CD4-positive, alpha-beta T cell treated with Interleukin-2 at 100 ng/mL for 4 hours (primary cell): ENCODE results near the gene CLDN9.

Source experiments
- DNase-seq: peaks from one replicate; pipeline ENCODE4 v3.0.0-alpha.2; 2020; ENCODE audit warnings: low spot score

The CLDN9 gene

GRCh38 chr16:3056336-3057180, 43.8 kb downstream of the CLDN9 start:
- DNase-seq = no peak

DNA sequence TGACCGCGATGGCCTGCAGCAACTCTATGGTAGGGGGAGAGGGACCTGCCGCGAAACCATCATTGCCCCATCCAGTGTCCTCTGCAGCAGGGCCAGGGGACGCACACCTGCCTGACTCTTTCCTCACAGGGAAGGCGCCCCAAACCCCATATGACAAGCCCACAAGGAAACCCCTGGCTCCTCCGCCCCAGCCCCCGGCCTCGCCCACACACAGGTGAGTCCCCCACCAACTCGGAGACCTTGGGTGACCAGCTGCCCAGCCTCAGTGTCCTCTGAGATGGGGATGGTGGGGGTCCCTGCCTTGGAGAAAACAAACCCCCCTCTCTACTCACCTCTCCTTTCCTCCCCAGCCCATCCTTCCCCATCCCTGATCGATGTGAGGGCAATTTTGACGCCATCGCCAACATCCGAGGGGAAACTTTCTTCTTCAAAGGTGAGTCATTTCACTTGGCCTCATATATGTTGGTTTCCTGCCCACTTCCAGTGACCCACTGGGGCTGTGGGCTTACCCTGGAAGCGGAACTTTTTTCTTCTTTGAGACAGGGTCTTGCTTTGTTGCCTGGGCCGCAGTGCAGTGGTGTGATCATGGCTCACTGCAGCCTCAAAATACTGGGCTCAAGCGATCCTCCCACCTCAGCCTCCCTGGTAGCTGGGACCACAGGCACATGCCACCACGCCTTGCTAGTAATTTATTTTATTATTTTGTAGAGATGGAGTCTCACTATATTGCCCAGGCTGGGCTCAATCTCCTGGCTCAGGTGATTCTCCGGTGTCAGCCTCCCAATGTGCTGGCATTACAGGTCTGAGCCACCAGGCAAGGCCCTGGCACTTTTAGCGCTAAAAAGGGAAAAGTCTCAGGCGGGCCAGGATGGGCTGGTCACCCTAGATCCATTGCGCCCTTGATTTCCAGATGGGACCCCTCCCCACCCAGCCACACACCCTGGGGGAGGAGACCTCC, 44.7 kb downstream of the CLDN9 start:
- no peak for DNase-seq

DNA sequence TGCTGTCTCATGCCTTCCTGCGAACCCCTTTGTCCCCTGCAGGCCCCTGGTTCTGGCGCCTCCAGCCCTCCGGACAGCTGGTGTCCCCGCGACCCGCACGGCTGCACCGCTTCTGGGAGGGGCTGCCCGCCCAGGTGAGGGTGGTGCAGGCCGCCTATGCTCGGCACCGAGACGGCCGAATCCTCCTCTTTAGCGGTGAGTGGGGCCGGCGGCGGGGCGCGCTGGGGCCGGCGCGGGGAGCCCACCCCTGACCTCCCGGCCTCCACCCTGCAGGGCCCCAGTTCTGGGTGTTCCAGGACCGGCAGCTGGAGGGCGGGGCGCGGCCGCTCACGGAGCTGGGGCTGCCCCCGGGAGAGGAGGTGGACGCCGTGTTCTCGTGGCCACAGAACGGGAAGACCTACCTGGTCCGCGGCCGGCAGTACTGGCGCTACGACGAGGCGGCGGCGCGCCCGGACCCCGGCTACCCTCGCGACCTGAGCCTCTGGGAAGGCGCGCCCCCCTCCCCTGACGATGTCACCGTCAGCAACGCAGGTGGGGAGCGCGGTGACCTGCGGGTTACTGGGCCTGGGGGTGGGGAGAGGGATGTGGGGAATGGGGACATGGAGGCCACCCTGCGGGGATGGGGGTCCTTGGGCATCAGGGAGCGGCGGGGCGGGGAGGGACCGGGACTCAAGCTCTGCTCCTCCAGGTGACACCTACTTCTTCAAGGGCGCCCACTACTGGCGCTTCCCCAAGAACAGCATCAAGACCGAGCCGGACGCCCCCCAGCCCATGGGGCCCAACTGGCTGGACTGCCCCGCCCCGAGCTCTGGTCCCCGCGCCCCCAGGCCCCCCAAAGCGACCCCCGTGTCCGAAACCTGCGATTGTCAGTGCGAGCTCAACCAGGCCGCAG, 45.7 kb downstream of the CLDN9 start:
- DNase-seq = peak; percentile 49

DNA sequence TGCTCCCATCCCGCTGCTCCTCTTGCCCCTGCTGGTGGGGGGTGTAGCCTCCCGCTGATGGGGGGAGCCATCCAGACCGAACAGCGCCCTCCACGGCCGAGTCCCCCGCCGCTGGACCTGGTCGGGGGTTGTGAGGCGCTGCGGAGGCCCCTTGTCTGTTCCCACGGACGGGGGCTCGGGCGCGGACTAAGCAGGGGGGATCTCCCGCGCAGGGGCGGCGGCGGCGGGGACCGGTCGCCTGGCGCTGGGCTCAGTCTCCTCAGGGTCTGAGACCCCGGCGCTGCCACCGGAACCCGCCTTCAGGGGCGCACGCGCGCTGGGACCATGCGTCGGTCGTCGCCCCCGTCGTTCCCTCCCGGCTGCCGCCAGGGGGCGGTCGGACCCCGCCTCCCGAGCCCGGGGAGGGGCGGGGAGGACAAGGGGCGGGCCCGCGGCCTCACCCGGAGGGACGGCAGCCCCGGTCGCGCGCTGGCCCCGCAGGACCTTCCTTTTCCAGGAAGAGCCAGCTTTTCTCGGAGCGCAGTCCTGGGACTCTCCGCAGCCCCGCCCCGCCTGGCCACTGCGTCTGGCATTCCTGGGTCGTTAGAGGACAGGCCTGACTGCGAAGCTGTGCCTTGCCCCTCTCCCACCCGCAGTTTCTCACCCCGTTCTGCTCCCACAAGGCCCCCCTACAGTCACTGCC, 46.5 kb downstream of the CLDN9 start:
- DNase-seq = peak; percentile 88

- no peak for DNase-seq
These were observed 47.1 kb downstream of the CLDN9 start for GRCh38 chr16:3059723-3060242.

DNA sequence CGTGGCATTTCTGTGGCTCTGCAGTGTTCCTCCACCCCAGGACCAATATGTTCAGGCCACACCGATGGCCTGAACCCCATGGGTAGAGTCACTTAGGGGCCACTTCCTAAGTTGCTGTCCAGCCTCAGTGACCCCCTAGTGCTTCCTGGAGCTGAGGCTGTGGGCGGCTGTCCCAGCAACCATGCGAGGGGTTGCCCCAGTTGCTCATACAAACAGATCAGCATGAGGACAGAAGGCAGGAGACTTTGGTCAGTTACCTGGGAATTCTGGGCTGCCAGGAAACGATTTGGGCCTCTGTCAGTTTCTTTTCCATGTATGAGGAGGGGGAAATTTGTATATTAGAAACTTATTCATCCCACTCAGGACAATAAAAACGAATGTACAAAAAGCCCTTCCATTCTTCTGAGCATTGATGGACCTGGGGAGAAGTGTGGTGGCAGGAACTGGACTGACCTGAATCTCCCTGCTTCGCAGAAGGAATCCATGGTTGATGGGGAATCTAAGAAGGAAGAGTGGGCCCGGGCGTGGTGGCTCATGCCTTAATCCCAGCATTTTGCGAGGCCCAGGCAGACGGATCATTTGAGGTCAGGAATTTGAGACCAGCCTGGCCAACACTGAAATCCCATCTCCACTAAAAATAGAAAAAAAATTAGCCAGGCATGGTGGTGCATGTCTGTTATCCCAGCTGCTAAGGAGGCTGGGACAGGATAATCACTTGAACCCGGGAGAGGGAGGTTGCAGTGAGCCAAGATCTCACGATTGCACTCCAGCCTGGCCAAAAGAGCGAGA, 47.8 kb downstream of the CLDN9 start:
- DNase-seq = no peak

DNA sequence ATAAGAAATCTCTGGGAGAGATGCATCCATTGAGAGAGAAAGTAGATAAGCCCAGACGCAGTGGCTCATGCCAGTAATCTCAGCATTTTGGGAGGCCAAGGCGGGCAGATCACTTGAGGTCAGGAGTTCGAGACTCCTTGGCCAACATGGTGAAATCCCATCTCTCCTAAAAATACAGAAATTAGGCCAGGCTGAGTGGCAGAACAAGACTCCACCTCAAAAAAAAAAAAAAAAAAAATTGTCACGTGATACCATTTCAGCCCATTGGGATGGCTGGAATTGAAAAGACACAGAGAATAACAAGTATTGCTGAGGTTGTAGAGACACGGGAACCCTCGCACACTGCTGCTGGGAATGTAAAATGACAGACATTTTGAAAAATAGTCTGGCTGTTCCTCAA, 49.8 kb downstream of the CLDN9 start:
- no peak for DNase-seq

DNA sequence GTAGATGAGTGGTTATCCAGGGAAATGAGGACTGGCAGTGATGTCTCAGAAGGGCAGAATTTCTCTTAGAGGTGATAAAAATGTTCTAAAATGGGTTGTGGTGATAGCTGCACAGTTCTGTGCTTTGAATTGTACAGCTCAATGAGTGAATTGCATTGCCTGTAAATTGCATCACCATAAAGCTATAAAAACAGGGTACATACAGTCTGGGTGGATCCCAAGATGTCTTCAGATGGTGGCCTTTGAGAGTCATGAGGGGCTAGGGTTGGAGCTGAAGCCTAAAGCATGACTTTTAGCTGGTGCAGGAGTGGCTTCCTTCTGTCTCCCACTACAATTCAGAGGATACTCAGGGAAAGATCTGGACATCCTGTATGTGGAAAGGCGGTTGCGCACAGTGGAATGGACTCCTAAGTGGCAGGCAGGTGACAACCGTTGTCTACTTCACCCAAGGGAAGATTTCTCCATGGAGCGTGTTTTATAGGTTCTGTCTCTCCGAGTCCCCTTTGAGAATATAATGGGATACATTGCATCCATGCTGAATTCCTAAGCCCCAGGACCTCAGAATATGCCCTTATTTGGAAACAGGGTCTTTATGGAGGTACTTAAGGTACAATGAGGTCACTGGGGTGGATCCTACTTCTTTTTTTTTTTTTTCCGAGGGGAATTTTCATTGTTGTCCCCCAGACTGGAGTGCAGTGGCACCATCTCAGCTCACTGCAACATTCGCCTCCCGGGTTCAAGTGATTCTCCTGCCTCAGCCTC, 51.1 kb downstream of the CLDN9 start:
- DNase-seq = no peak
